ENCODE data around the gene OR11G2. TPM values are rescaled to one million over a fixed set of nuclear protein-coding genes. Genes with fewer than 3 reads are reported as not detected.

OR11G2 gene
- total and polyA plus RNA-seq, 4 donors = not detected

- WGBS, 2 donors = 64% methylated on average over 3 of the region's 3 CpGs
- H3K27me3 ChIP-seq (ENCODE audit: control insufficient read depth in 1 of 2, insufficient read depth in 2 of 2, low read length in 1 of 2) = no peaks in the 10 kb centered on the region
- DNase-seq (no peak), ATAC-seq (ENCODE audit: low FRiP score) (no peak)
- H3K4me3 ChIP-seq (ENCODE audit: low read length in 2 of 2) = no peak overlapping the region
- H3K9me3 ChIP-seq (ENCODE audit: control insufficient read depth, low read length) = peaks cover 2% of the 10 kb centered on the region
- H3K36me3 ChIP-seq (ENCODE audit: control insufficient read depth in 1 of 2, insufficient read depth in 2 of 2, low read length in 1 of 2) = no peaks in the 10 kb centered on the region
- intact Hi-C loops (cut with DNase I) = no loop called here
- no peaks in the 10 kb centered on the region for H3K4me1 ChIP-seq (ENCODE audit: control insufficient read depth in 1 of 2, insufficient read depth in 2 of 2, low read length in 2 of 2)
- H3K27ac ChIP-seq (ENCODE audit: low read depth in 1 of 2, low read length in 2 of 2) = no peak overlapping the region
These were observed 57.0 kb downstream of the OR11G2 start for GRCh38 chr14:20247646-20248246.

Other genes starting within 250 kb of the OR11G2 start
- gene OR4K15, start 215.3 kb upstream of the OR11G2 start, total RNA-seq = not detected
- gene OR4K15, start 215.3 kb upstream of the OR11G2 start, polyA plus RNA-seq = not detected
- gene OR4Q2, start 188.7 kb upstream of the OR11G2 start, total RNA-seq = not detected
- gene OR4Q2, start 188.7 kb upstream of the OR11G2 start, polyA plus RNA-seq = not detected
- not detected for gene OR4K14, start 171.6 kb upstream of the OR11G2 start, total RNA-seq
- not detected for gene OR4K14, start 171.6 kb upstream of the OR11G2 start, polyA plus RNA-seq
- gene OR4K13, start 154.9 kb upstream of the OR11G2 start, total RNA-seq = not detected
- not detected for gene OR4K13, start 154.9 kb upstream of the OR11G2 start, polyA plus RNA-seq
- not detected for gene OR4L1, start 130.9 kb upstream of the OR11G2 start, total RNA-seq
- gene OR4L1, start 130.9 kb upstream of the OR11G2 start, polyA plus RNA-seq = not detected
- not detected for gene OR4K17, start 80.2 kb upstream of the OR11G2 start, total RNA-seq
- gene OR4K17, start 80.2 kb upstream of the OR11G2 start, polyA plus RNA-seq = not detected
- not detected for gene OR4N5, start 52.1 kb upstream of the OR11G2 start, total RNA-seq
- gene OR4N5, start 52.1 kb upstream of the OR11G2 start, polyA plus RNA-seq = not detected
- not detected for gene OR11H6, start 32.8 kb downstream of the OR11G2 start, total RNA-seq
- not detected for gene OR11H6, start 32.8 kb downstream of the OR11G2 start, polyA plus RNA-seq
- gene OR11H7, start 38.1 kb downstream of the OR11G2 start, total RNA-seq = not detected
- gene OR11H7, start 38.1 kb downstream of the OR11G2 start, polyA plus RNA-seq = not detected
- not detected for gene OR11H4, start 48.4 kb downstream of the OR11G2 start, total RNA-seq
- not detected for gene OR11H4, start 48.4 kb downstream of the OR11G2 start, polyA plus RNA-seq
- gene TTC5, start 115.1 kb downstream of the OR11G2 start, total RNA-seq = 10 to 100 TPM; 12.0 to 15.4 TPM
- gene TTC5, start 115.1 kb downstream of the OR11G2 start, polyA plus RNA-seq = 1 to 10 TPM; 3.0 to 4.3 TPM
- gene CCNB1IP1, start 142.4 kb downstream of the OR11G2 start, total RNA-seq = 10 to 100 TPM; 34.6 to 50.9 TPM
- gene CCNB1IP1, start 142.4 kb downstream of the OR11G2 start, polyA plus RNA-seq = 10 to 100 TPM; 65.5 to 75.4 TPM
- gene PARP2, start 152.7 kb downstream of the OR11G2 start, total RNA-seq = 10 to 100 TPM; 13.4 to 19.5 TPM
- gene PARP2, start 152.7 kb downstream of the OR11G2 start, polyA plus RNA-seq = 10 to 100 TPM; 13.4 to 21.4 TPM
- 10 to 100 TPM; 49.0 to 62.4 TPM for gene TEP1, start 222.6 kb downstream of the OR11G2 start, total RNA-seq
- 10 to 100 TPM; 10.3 to 28.2 TPM for gene TEP1, start 222.6 kb downstream of the OR11G2 start, polyA plus RNA-seq
- gene KLHL33, start 245.3 kb downstream of the OR11G2 start, total RNA-seq = 1 to 10 TPM in 1 of 2 donors, under 1 TPM in 1; 0.39 to 1.3 TPM
- gene KLHL33, start 245.3 kb downstream of the OR11G2 start, polyA plus RNA-seq = under 1 TPM; 0.25 to 0.41 TPM